Measurements from ENCODE around the gene SPATA24. TPM values are rescaled to one million over a fixed set of nuclear protein-coding genes. Genes with fewer than 3 reads are reported as not detected.

SPATA24 gene
- polyA plus RNA-seq, 1 donor from 2014 or later, result 6.7 TPM

DNA sequence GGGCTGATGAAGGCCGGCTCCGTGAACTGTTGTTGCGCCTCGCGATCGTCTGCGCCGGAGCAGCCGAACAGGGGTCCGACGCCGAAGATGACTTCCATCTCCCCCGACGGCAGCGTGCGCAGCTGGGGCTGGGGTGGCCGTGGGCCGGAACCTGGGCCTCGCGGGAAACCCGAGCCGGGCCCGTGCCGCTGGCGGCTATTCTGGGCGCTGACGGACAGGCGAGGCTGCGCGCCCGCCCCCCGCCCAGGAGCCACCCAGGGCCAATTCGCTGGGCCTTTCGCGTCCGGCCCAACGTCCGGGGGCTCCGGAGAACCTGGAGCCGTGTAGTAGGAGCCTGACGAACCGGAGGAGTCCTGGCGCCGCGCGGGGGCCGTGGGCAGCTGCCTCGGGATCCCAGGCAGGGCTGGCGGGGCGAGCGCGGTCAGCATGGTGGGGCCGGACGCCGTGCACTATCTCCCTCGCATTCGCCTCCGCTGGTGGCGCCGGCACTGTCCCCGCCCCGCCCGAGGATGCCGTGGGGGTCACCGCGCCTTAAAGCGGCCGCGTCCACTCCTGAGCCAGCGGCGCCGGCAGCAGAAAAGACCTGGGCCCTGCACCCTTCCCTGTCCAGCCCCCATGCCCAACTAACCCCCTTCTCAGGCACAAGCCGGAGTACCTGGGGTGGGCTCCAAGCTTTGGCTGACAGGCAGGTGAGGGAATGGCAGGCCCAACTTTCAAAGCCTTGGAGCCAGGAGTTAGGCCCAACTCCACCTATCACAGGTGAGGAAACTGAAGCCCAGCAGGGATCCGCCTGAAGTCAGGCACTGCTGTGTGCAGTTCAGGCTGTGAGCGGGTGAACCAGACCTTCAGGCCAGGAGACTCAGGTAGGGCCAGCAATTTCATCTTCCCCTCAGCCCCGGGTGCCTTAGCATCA, 9.0 kb downstream of the SPATA24 start, which contains the start of gene PROB1:
PROB1 (minus strand) TSS at position 451 of the 913 bp plus-strand sequence; CDS start at position 428, 23 bp downstream.
- peaks cover 50% of the 10 kb centered on the region for H3K27me3 ChIP-seq (ENCODE audit: insufficient read depth, low read depth, low read length)
- H3K27ac ChIP-seq (ENCODE audit: low read length), result no peak within 1 kb of the TSS
- peak within 1 kb of the TSS; percentile 9 for H3K9ac ChIP-seq (ENCODE audit: low read length)
- H3K36me3 ChIP-seq (ENCODE audit: insufficient read depth, low read length), result no peaks in the 10 kb centered on the region
- H3K4me2 ChIP-seq (ENCODE audit: low read length), result no peak within 1 kb of the TSS
- H3F3A ChIP-seq (ENCODE audit: insufficient read depth, low read length, poor library complexity, severe bottlenecking), result no peaks in the 10 kb centered on the region
- no peaks in the 10 kb centered on the region for H3K9me3 ChIP-seq (ENCODE audit: low read length)
- H2AFZ ChIP-seq (ENCODE audit: low read depth, low read length), result no peak within 1 kb of the TSS
- no peaks in the 10 kb centered on the region for H3K79me2 ChIP-seq (replicated peaks; ENCODE audit: insufficient read depth, low read length)
- no peaks in the 10 kb centered on the region for H3K9me2 ChIP-seq (ENCODE audit: insufficient read depth, low read length)
- peak within 1 kb of the TSS; percentile 55 for H3K4me3 ChIP-seq (ENCODE audit: low read length)
- H4K20me1 ChIP-seq (ENCODE audit: insufficient read depth), result no peaks in the 10 kb centered on the region
- TF ChIP-seq SMC3 (conservative IDR thresholded peaks at IDR 0.05; ENCODE audit: poor library complexity) (no peak), TAF1 (IDR thresholded peaks at IDR 0.05; ENCODE audit: low read depth) (no peak), RAD21 (conservative IDR thresholded peaks at IDR 0.05) (no peak), POLR2AphosphoS5 (IDR thresholded peaks at IDR 0.05) (no peak), EZH2 (IDR thresholded peaks at IDR 0.05; ENCODE audit: borderline replicate concordance, insufficient read depth, low read length, poor library complexity, severe bottlenecking) (no peak), EP300 (conservative IDR thresholded peaks at IDR 0.05; ENCODE audit: poor library complexity, severe bottlenecking) (no peak), MXI1 (conservative IDR thresholded peaks at IDR 0.05; ENCODE audit: poor library complexity, severe bottlenecking) (no peak)
- TF ChIP-seq, protein P1, sequence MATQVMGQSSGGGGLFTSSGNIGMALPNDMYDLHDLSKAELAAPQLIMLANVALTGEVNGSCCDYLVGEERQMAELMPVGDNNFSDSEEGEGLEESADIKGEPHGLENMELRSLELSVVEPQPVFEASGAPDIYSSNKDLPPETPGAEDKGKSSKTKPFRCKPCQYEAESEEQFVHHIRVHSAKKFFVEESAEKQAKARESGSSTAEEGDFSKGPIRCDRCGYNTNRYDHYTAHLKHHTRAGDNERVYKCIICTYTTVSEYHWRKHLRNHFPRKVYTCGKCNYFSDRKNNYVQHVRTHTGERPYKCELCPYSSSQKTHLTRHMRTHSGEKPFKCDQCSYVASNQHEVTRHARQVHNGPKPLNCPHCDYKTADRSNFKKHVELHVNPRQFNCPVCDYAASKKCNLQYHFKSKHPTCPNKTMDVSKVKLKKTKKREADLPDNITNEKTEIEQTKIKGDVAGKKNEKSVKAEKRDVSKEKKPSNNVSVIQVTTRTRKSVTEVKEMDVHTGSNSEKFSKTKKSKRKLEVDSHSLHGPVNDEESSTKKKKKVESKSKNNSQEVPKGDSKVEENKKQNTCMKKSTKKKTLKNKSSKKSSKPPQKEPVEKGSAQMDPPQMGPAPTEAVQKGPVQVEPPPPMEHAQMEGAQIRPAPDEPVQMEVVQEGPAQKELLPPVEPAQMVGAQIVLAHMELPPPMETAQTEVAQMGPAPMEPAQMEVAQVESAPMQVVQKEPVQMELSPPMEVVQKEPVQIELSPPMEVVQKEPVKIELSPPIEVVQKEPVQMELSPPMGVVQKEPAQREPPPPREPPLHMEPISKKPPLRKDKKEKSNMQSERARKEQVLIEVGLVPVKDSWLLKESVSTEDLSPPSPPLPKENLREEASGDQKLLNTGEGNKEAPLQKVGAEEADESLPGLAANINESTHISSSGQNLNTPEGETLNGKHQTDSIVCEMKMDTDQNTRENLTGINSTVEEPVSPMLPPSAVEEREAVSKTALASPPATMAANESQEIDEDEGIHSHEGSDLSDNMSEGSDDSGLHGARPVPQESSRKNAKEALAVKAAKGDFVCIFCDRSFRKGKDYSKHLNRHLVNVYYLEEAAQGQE (IDR thresholded peaks at IDR 0.05; ENCODE audit: borderline replicate concordance), result no peak
- TF ChIP-seq, protein P2, sequence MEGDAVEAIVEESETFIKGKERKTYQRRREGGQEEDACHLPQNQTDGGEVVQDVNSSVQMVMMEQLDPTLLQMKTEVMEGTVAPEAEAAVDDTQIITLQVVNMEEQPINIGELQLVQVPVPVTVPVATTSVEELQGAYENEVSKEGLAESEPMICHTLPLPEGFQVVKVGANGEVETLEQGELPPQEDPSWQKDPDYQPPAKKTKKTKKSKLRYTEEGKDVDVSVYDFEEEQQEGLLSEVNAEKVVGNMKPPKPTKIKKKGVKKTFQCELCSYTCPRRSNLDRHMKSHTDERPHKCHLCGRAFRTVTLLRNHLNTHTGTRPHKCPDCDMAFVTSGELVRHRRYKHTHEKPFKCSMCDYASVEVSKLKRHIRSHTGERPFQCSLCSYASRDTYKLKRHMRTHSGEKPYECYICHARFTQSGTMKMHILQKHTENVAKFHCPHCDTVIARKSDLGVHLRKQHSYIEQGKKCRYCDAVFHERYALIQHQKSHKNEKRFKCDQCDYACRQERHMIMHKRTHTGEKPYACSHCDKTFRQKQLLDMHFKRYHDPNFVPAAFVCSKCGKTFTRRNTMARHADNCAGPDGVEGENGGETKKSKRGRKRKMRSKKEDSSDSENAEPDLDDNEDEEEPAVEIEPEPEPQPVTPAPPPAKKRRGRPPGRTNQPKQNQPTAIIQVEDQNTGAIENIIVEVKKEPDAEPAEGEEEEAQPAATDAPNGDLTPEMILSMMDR (IDR thresholded peaks at IDR 0.05; ENCODE audit: poor library complexity, severe bottlenecking), result no peak

DNA sequence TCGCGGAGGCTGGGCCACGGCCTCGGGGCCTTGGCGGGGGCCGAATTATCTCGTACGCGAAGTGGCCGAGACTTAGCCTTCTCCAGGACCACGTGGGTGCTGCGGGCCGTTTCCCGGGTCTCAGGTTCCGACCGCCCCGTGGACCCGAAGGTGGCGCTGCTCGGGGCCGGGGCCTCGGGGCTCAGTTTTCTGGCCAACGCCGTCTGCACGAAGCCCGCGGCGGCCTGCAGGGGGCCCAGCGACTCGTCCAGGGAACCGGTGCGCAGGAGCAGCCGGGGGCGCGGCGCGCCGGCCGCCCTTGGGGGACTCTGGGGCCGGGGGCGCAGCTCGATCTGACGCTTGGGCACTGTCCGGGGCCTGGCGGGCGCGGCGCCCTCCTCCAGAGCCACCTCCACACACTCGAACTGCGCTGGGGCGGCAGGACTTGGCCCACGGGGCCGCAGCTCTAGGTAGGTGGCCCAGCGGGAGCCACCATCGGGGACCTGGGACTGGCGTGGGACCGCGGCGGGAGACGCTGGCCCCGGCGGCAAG, 9.7 kb downstream of the SPATA24 start:
- Histone ChIP-seq H4K20me1 (ENCODE audit: insufficient read depth) (no peaks in the 10 kb centered on the region), H3K79me2 (replicated peaks; ENCODE audit: insufficient read depth, low read length) (no peaks in the 10 kb centered on the region), H3K36me3 (ENCODE audit: insufficient read depth, low read length) (no peaks in the 10 kb centered on the region), H3K27ac (ENCODE audit: low read length) (no peak overlapping the region), H3K27me3 (ENCODE audit: insufficient read depth, low read depth, low read length) (peaks cover 50% of the 10 kb centered on the region), H3K9me2 (ENCODE audit: insufficient read depth, low read length) (no peaks in the 10 kb centered on the region), H3K4me3 (ENCODE audit: low read length) (peak overlapping the region; percentile 55), H3F3A (ENCODE audit: insufficient read depth, low read length, poor library complexity, severe bottlenecking) (no peaks in the 10 kb centered on the region), H2AFZ (ENCODE audit: low read depth, low read length) (no peak overlapping the region), H3K9ac (ENCODE audit: low read length) (peak overlapping the region; percentile 9), H3K9me3 (ENCODE audit: low read length) (no peaks in the 10 kb centered on the region), H3K4me2 (ENCODE audit: low read length) (no peak overlapping the region)
- TF ChIP-seq MXI1 (conservative IDR thresholded peaks at IDR 0.05; ENCODE audit: poor library complexity, severe bottlenecking) (no peak), TAF1 (IDR thresholded peaks at IDR 0.05; ENCODE audit: low read depth) (no peak), EP300 (conservative IDR thresholded peaks at IDR 0.05; ENCODE audit: poor library complexity, severe bottlenecking) (no peak)
- TF ChIP-seq, protein P2 (IDR thresholded peaks at IDR 0.05; ENCODE audit: poor library complexity, severe bottlenecking), result peak; percentile 46

Data from neural cell (in vitro differentiated cells).